Endothelial cell of umbilical vein (primary cell): ENCODE data around the gene DNAJC28. TPM values are rescaled to one million over a fixed set of nuclear protein-coding genes. Genes with fewer than 3 reads are reported as not detected.

Experiments
- BruUV-seq: library from RNA; stranded (reverse); fragments of 400-500 nt; replicated peaks from 2 replicates; lab custom pipeline; 2021; lab: Mats Ljungman, UMichigan
- CTCF ChIA-PET: fragments of 300-600, 350-600 bp; sonication (Branson Sonifier 250); formaldehyde crosslinking; loops from one replicate; lab custom pipeline; 2021; ENCODE audit warnings: antibody characterized with exemption, inconsistent platforms; lab: Charles Lee
- POLR2A ChIA-PET: fragments of 300-600, 350-600 bp; sonication (Branson Sonifier 250); formaldehyde crosslinking; loops from one replicate; lab custom pipeline; 2021; ENCODE audit warnings: antibody characterized with exemption, inconsistent platforms; lab: Charles Lee
- DNase-seq: peaks from one replicate; pipeline ENCODE4 v3.0.0-alpha.2; 2011; ENCODE audit warnings: low read depth, low spot score
- FAIRE-seq: peaks from 2 replicates; lab custom pipeline; 2011; peaks lifted over from hg19 to GRCh38; lab: Jason Lieb, UNC
- H2AFZ ChIP-seq: 2 replicates; pipeline ENCODE4 v1.6.0; 2012; ENCODE audit warnings: low read depth, low read length, control low read depth, inconsistent platforms
- H3K27ac ChIP-seq: 2 replicates; pipeline ENCODE4 v1.5.1; 2011; ENCODE audit warnings: low read depth, mild to moderate bottlenecking, control low read depth, low read length, moderate library complexity; ENCODE audit not compliant: insufficient read depth
- H3K27me3 ChIP-seq, 2 experiments: 2 replicates each; pipeline versions ENCODE4 v1.6.0 to v1.6.1; 2011; ENCODE audit warnings: low read length in 2 of 2, mixed read lengths in 1 of 2; ENCODE audit not compliant: control insufficient read depth in 2 of 2, insufficient read depth in 2 of 2
- H3K36me3 ChIP-seq, 2 experiments: 2 replicates in 1 of 2; 3 replicates in 1 of 2; pipeline ENCODE4 v1.5.1; 2011; ENCODE audit warnings: low read length in 2 of 2, mild to moderate bottlenecking in 1 of 2, moderate library complexity in 1 of 2; ENCODE audit not compliant: control insufficient read depth in 2 of 2, insufficient read depth in 2 of 2; ENCODE audit errors: extremely low read depth in 1 of 2
- H3K4me1 ChIP-seq: 3 replicates; pipeline ENCODE4 v1.5.1; 2011; ENCODE audit warnings: mild to moderate bottlenecking, low read length; ENCODE audit not compliant: control insufficient read depth, insufficient read depth; ENCODE audit errors: extremely low read depth
- H3K4me2 ChIP-seq: 2 replicates; pipeline ENCODE4 v1.6.1; 2011; ENCODE audit warnings: low read length, control low read depth, mixed read lengths; ENCODE audit not compliant: insufficient read depth
- H3K4me3 ChIP-seq, 3 experiments: fragments of 200-600 bp in 1 of 3; sonication (generic), shearing (Covaris generic) in 1 of 3; replicated peaks in 1 of 3; 2 replicates each; pipeline ENCODE4 v1.5.1; 2011 to 2016; ENCODE audit warnings: control low read depth in 3 of 3, low read length in 3 of 3, mild to moderate bottlenecking in 2 of 3, inconsistent platforms in 1 of 3, low read depth in 1 of 3, moderate library complexity in 1 of 3; ENCODE audit not compliant: insufficient read depth in 1 of 3
- H3K79me2 ChIP-seq: 2 replicates; pipeline ENCODE4 v1.6.0; 2012; ENCODE audit warnings: low read length, inconsistent platforms; ENCODE audit not compliant: control insufficient read depth, insufficient read depth
- H3K9ac ChIP-seq: replicated peaks from 2 replicates; pipeline ENCODE3; 2011; ENCODE audit warnings: low read length, control low read depth; ENCODE audit not compliant: insufficient read depth; ENCODE audit errors: extremely low read depth
- H3K9me1 ChIP-seq: replicated peaks from 3 replicates; pipeline ENCODE4 v1.6.0; 2011; ENCODE audit warnings: mild to moderate bottlenecking, low read length; ENCODE audit not compliant: control insufficient read depth, insufficient read depth; ENCODE audit errors: extremely low read depth
- H3K9me3 ChIP-seq: replicated peaks from 2 replicates; pipeline ENCODE4 v1.5.1; 2012; ENCODE audit warnings: low read length, inconsistent platforms; ENCODE audit not compliant: control insufficient read depth, insufficient read depth
- H4K20me1 ChIP-seq: replicated peaks from 2 replicates; pipeline ENCODE3; 2011; ENCODE audit warnings: mild to moderate bottlenecking, low read length; ENCODE audit not compliant: control insufficient read depth, insufficient read depth; ENCODE audit errors: extremely low read depth
- EZH2 ChIP-seq: IDR thresholded peaks from 2 replicates; pipeline ENCODE4 v1.6.1; 2012; ENCODE audit warnings: borderline replicate concordance, low read depth, mild to moderate bottlenecking, moderate library complexity, low read length, inconsistent platforms; ENCODE audit not compliant: severe bottlenecking
- FOS ChIP-seq: IDR thresholded peaks from 2 replicates; pipeline ENCODE4 v1.6.1; 2011; ENCODE audit warnings: mild to moderate bottlenecking, low read length, moderate library complexity, borderline replicate concordance; ENCODE audit not compliant: insufficient read depth
- GATA2 ChIP-seq: IDR thresholded peaks from 2 replicates; pipeline ENCODE4 v1.7.0; 2011; ENCODE audit warnings: low read depth, mild to moderate bottlenecking, moderate library complexity, mixed read lengths, low read length; ENCODE audit not compliant: insufficient read length, insufficient read depth
- JUN ChIP-seq: IDR thresholded peaks from 2 replicates; pipeline ENCODE4 v1.6.1; 2011; ENCODE audit warnings: borderline replicate concordance, low read depth; ENCODE audit not compliant: insufficient read length, insufficient read depth
- MYC ChIP-seq: IDR thresholded peaks from one replicate; pipeline ENCODE4 v1.6.1; 2011; ENCODE audit warnings: mild to moderate bottlenecking, low read depth, low read length
- POLR2A ChIP-seq: IDR thresholded peaks from 2 replicates; pipeline ENCODE4 v1.6.1; 2012; ENCODE audit warnings: low read depth, mild to moderate bottlenecking, control low read depth, low read length
- POLR2AphosphoS5 ChIP-seq: IDR thresholded peaks from 2 replicates; pipeline ENCODE4 v1.6.1; 2012; ENCODE audit warnings: low read depth, mild to moderate bottlenecking, control low read depth, low read length, moderate library complexity; ENCODE audit not compliant: insufficient read depth
- dilution Hi-C: fragments of 300-500 bp; cut with MboI; formaldehyde crosslinking; loops from one replicate; pipeline ENCODE4 v1.15.0; 2019; ENCODE audit warnings: low sequenced_read_pairs; ENCODE audit not compliant: extremely low pct_ligation_motif_present
- intact Hi-C: fragments of 100-400 bp; cut with micrococcal nuclease; formaldehyde crosslinking; loops from one replicate; pipeline ENCODE4 v1.10.0; 2022
- polyA plus RNA-seq, 4 experiments: library from polyadenylated mRNA; depleted of rRNA in 3 of 4; stranded (reverse) in 3 of 4; unstranded in 1 of 4; fragments of >200 nt; gene quantifications; 2 replicates each; pipeline versions ENCODE4 v1.2.1 to v1.2.3, GENCODE V29; 2011 to 2012; ENCODE audit warnings: missing spikeins in 1 of 4
- total RNA-seq: library from RNA; stranded (reverse); gene quantifications from 2 replicates; pipeline ENCODE4 v1.2.3, GENCODE V29; 2021
- TF ChIP-seq, protein P1 (sequence below): IDR thresholded peaks from 2 replicates; pipeline ENCODE4 v1.6.1; 2011; ENCODE audit not compliant: insufficient read depth, insufficient read length
- TF ChIP-seq, protein P2 (sequence below), 2 donors: IDR thresholded peaks; 1 replicate in 1 of 2; 2 replicates in 1 of 2; pipeline ENCODE4 v1.5.1; 2011; ENCODE audit warnings: low read length in 2 of 2, mild to moderate bottlenecking in 2 of 2, moderate library complexity in 2 of 2, control low read depth in 1 of 2, inconsistent platforms in 1 of 2, low read depth in 1 of 2; ENCODE audit not compliant: insufficient read depth in 1 of 2; ENCODE audit errors: extremely low read depth in 1 of 2

The DNAJC28 gene
- total and polyA plus RNA-seq, 2 donors (not counting 3 experiments of a cell fraction or from before 2014, with no cell fraction given) = 0.19 to 0.82 TPM

DNA sequence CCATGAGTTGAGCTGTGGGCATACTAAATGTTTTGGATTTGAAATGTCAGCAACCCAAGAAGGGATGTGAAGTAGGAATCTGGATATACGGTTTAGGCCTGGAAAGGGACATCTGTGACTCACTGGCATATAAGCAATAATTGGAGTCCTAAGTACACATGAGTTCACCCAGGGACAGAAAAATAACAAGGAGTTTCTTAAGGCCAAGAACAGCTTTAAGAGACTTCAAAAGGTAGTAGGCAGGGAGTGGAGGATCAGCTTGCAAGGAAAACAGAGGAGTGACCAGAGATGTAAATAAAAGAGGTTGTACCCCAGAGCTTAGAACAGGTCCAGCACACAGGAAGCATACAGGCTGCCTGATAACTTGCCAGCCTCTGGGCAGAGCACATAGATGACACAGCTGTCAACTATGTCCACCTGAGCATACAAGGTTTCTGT lies 39.9 kb downstream of the DNAJC28 start:
- Histone ChIP-seq H3K27ac (no peak overlapping the region), H3K9me1 (no peaks in the 10 kb centered on the region), H2AFZ (no peak overlapping the region), H3K4me2 (no peak overlapping the region), H3K4me1 (no peaks in the 10 kb centered on the region), H3K9me3 (no peaks in the 10 kb centered on the region), H3K79me2 (no peaks in the 10 kb centered on the region), H3K4me3 (no peak overlapping the region), H3K27me3 (no peaks in the 10 kb centered on the region), H4K20me1 (no peaks in the 10 kb centered on the region), H3K9ac (no peak overlapping the region), H3K36me3 (peaks cover 0 to 4% of the 10 kb centered on the region in 2 experiments)
- dilution Hi-C loops = no loop called here
- DNase-seq = no peak
- no TSS peak for BruUV-seq
- no peak for FAIRE-seq
- intact Hi-C loops = no loop called here
- POLR2A ChIA-PET = no interaction called here
- TF ChIP-seq MYC = no peak
- TF ChIP-seq, protein P1, sequence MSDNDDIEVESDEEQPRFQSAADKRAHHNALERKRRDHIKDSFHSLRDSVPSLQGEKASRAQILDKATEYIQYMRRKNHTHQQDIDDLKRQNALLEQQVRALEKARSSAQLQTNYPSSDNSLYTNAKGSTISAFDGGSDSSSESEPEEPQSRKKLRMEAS = no peak
- no peak for TF ChIP-seq EZH2
- TF ChIP-seq GATA2 = no peak
- no peak for TF ChIP-seq FOS
- no peak for TF ChIP-seq JUN
- TF ChIP-seq POLR2A = no peak
- TF ChIP-seq, protein P2, sequence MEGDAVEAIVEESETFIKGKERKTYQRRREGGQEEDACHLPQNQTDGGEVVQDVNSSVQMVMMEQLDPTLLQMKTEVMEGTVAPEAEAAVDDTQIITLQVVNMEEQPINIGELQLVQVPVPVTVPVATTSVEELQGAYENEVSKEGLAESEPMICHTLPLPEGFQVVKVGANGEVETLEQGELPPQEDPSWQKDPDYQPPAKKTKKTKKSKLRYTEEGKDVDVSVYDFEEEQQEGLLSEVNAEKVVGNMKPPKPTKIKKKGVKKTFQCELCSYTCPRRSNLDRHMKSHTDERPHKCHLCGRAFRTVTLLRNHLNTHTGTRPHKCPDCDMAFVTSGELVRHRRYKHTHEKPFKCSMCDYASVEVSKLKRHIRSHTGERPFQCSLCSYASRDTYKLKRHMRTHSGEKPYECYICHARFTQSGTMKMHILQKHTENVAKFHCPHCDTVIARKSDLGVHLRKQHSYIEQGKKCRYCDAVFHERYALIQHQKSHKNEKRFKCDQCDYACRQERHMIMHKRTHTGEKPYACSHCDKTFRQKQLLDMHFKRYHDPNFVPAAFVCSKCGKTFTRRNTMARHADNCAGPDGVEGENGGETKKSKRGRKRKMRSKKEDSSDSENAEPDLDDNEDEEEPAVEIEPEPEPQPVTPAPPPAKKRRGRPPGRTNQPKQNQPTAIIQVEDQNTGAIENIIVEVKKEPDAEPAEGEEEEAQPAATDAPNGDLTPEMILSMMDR (IDR thresholded peaks at IDR 0.05; ENCODE audit: extremely low read depth in 1 of 2, insufficient read depth in 1 of 2, low read depth in 1 of 2, low read length in 2 of 2) = no peak
- TF ChIP-seq POLR2AphosphoS5 = no peak
- CTCF ChIA-PET = interaction anchor here (0.9 to 1.6 kb wide), 4 partner anchors 28 to 254 kb away, joined by 3 to 8 read pairs (median 6); partner anchors contain the start of gene TMEM50B
